PFSK-1 (cell line): ENCODE results near the gene TAF11L4. TPM values are rescaled to one million over a fixed set of nuclear protein-coding genes. Genes with fewer than 3 reads are reported as not detected.
"Not testable (repeated sequence)": the region's sequence is repeated elsewhere in the genome, so short reads cannot be mapped to it uniquely, and the experiment has no call there.

Source experiments
- FOXP2 ChIP-seq: optimal IDR thresholded peaks from 2 replicates; pipeline ENCODE3; 2011; ENCODE audit warnings: borderline replicate concordance, control low read depth, inconsistent platforms; ENCODE audit not compliant: insufficient read depth; ENCODE audit errors: extremely low read length, extremely low read depth
- POLR2AphosphoS5 ChIP-seq: IDR thresholded peaks from 2 replicates; pipeline ENCODE4 v1.6.1; 2012; ENCODE audit warnings: low read depth, mild to moderate bottlenecking, control low read depth, low read length, moderate library complexity
- REST ChIP-seq, 2 experiments: IDR thresholded peaks; 2 replicates each; pipeline versions ENCODE4 v1.6.1 to v1.8.0; 2011 to 2012; ENCODE audit warnings: low read depth in 2 of 2, low read length in 2 of 2, control low read depth in 1 of 2, inconsistent platforms in 1 of 2, mild to moderate bottlenecking in 1 of 2, moderate library complexity in 1 of 2; ENCODE audit not compliant: insufficient read depth in 1 of 2
- SIN3A ChIP-seq: IDR thresholded peaks from 2 replicates; pipeline ENCODE4 v1.6.1; 2012; ENCODE audit warnings: mild to moderate bottlenecking, low read length, moderate library complexity, borderline replicate concordance; ENCODE audit not compliant: insufficient read depth
- TAF1 ChIP-seq: IDR thresholded peaks from 2 replicates; pipeline ENCODE4 v1.6.1; 2012; ENCODE audit warnings: low read length, control low read depth, borderline replicate concordance; ENCODE audit not compliant: insufficient read depth
- polyA plus RNA-seq: library from polyadenylated mRNA; unstranded; fragments of >200 nt; gene quantifications from one replicate; pipeline ENCODE4 v1.2.1, GENCODE V29; 2012; ENCODE audit warnings: low read depth, missing spikeins; ENCODE audit not compliant: insufficient read length

The TAF11L4 gene
- polyA plus RNA-seq = not detected

GRCh38 chr5:17521501-17521900, at the start of gene TAF11L4:
Gene TAF11L4, plus strand, starts transcription at chr5:17521801.
- TF ChIP-seq SIN3A; POLR2AphosphoS5; REST (IDR thresholded peaks at IDR 0.05; ENCODE audit: insufficient read depth in 1 of 2, low read depth in 2 of 2, low read length in 2 of 2): not testable (repeated sequence)

GRCh38 chr5:17477043-17477442, 44.6 kb upstream of the TAF11L4 start:
- no peak for TF ChIP-seq POLR2AphosphoS5
- TF ChIP-seq FOXP2 = no peak
- TF ChIP-seq TAF1 = no peak
- no peak for TF ChIP-seq REST (IDR thresholded peaks at IDR 0.05; ENCODE audit: insufficient read depth in 1 of 2, low read depth in 2 of 2, low read length in 2 of 2)
- TF ChIP-seq SIN3A = no peak

GRCh38 chr5:17477573-17478265, 43.9 kb upstream of the TAF11L4 start:
- no peak for TF ChIP-seq SIN3A
- no peak for TF ChIP-seq POLR2AphosphoS5
- no peak for TF ChIP-seq TAF1
- no peak for TF ChIP-seq REST (IDR thresholded peaks at IDR 0.05; ENCODE audit: insufficient read depth in 1 of 2, low read depth in 2 of 2, low read length in 2 of 2)
- no peak for TF ChIP-seq FOXP2

- TF ChIP-seq REST (IDR thresholded peaks at IDR 0.05; ENCODE audit: insufficient read depth in 1 of 2, low read depth in 2 of 2, low read length in 2 of 2) = no peak
- no peak for TF ChIP-seq POLR2AphosphoS5
- no peak for TF ChIP-seq TAF1
- TF ChIP-seq SIN3A = no peak
Observed at GRCh38 chr5:17481378-17481777, 40.2 kb upstream of the TAF11L4 start.

- TF ChIP-seq FOXP2 = no peak
- no peak for TF ChIP-seq POLR2AphosphoS5
- no peak for TF ChIP-seq TAF1
- TF ChIP-seq SIN3A = no peak
- no peak for TF ChIP-seq REST (IDR thresholded peaks at IDR 0.05; ENCODE audit: insufficient read depth in 1 of 2, low read depth in 2 of 2, low read length in 2 of 2)
Observed at GRCh38 chr5:17482790-17483189, 38.8 kb upstream of the TAF11L4 start.
